Bone marrow (tissue), 2 donors: ENCODE data around the gene SLC28A3.
A peak's percentile ranks its signal among the peaks of the same experiment; 100 is the strongest.

Source experiments
- DNase-seq, 2 donors: peaks; one replicate each; lab custom pipeline; 2025; lab: John Stamatoyannopoulos, UW

Gene SLC28A3

DNA sequence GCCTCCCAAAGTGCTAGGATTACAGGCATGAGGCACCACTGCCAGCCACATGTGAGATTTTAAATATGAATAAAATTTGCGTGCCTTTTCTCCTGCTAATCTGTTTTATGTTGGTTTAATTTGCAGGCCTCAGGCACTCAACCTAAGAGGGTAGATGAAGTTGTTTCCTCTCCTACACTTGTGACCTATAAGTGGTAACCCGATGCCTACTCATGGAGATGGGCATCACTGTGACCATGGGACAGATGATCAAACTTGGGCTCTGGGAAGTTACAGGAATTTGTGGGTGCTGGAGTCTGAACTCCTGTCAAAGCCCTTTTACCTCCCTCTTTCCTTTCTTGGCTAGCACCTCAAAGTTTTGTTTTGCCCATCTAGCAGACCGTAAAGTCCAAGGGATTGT lies 1.1 kb downstream of the SLC28A3 start:
- DNase-seq, result no peak

DNA sequence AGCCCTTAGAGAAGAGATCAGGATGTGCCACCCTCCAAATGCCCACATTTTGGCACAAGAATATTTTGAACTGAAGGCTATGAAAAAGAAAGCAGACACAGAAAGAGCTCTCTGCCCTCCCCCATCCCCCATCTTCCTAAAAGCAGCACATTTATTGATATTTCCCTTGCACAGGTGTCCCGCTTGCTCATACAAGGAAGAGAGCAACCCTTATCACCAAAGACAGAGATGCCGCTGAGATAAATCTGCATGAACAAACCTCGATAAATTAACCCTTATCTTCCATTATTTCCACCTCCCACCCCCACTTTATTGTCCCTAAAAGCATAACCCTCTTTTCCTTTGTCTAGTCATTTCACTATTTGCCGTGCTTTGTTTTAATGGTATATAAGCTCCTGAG lies 1.8 kb downstream of the SLC28A3 start:
- no peak for DNase-seq

DNA sequence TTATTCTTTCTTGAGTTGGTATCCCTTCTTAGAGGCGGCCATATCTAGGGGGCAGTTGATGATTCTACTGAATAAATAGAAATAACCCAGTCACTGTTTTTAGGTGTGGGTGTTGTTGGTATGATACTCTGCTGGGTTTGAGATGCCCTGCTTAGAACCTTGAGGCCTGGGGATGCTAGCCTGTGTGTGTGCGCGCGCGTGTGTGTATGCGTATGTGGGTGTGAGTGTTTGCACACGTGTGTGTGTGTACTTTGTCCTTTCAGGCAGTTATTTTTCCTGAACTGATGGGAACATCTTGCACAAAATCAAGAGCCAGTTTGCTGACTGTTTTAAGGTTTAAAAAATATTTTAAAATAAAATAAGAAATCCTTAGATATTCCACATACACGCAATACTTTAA lies 3.3 kb downstream of the SLC28A3 start:
- DNase-seq, result no peak

DNA sequence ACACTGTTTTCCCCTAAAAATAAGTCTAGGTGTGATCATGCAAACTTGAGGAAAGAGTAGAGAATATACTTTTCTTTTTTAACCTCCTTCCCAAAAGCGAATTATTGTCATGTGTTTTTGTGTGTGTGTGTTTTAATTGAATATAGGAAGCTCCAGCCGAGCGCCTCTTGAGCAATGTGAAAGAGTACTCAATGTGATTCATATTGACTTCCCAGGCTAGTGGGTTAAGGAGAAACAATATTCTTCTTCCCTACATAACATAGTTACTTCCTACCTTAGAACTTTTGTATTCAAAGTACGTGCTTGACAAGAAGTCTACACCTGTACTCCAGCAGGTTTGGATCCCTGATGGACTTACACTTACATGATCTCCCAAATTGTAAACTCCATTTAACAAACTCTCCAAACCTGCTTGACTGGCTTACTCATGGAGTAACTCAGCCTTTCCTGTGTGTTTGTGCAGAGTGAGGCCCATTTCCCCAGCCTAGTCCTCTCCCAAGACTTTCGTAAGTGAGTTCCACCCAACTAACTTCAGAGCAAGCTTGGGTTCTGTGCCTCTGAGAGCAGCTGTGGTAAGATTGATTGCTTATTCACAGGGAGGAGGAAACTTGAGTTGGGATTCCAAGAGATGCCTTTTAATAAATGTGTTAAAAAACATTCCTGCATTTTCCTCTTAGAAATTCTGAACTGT lies 9.3 kb downstream of the SLC28A3 start:
- no peak for DNase-seq

DNA sequence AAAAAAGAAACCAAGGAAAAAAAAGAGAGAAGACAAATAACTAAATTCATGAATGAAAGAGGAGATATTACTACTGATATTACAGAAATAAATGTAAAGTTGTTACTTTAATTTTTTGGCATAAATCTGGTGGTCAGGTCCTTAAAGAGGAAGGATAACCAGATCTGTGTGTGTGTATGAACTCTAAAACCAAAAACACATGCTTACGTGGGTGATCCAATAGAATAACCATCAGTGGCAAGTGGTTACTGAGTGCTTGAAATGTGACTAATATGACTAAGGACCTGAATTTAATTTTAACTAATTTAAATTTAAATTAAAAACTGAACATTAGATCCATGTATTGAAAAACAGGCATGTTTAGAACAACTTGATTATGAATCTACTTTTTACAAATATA lies 10.3 kb downstream of the SLC28A3 start:
- no peak for DNase-seq

DNA sequence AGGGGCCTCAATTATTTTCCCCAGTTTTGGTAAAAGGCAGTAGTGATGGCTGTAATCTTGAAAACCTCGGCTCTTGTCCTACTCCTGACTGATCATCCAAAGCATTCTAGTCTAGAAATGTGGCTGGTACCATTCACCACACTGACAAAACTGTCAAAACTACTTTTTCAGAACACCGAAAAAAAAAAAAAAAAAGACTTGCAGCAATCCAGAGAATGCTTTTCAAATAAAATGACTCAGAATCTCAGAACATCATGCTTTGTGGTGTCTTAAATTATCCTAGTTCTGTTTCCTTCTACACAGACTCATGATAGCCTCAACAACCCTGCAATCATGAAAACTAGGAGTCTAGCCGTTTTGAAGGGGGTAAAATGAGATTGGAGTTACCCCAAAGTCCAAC lies 13.4 kb downstream of the SLC28A3 start:
- DNase-seq, result no peak

DNA sequence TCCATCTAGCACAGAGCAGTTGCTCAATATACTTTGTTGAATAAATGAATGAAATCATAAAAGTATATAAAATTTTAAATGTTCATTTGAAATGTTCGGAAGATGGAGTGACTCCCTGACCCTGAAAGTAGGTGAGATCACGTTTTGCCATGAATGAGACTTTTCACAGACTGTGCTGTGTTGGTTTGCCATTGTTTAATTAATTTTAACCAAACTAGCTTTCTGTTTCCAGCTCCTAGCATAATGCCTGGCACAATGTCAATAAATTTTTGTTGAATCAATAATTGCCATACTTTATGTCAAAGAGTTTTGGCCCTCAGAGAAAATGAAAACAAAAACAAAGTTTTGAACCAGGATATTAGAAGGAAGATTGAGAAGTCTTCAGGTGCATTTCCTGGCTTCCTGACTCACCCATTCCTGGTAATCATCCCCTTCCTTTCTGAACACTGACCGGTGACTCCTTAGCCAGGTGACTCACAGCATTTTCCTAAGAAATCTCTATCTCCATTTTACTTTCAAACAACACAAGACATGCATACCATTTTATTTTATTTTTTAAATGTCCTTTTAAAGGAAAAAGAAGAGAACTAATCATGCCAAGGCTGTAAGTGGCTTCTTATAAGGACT lies 15.1 kb downstream of the SLC28A3 start:
- DNase-seq, result no peak

DNA sequence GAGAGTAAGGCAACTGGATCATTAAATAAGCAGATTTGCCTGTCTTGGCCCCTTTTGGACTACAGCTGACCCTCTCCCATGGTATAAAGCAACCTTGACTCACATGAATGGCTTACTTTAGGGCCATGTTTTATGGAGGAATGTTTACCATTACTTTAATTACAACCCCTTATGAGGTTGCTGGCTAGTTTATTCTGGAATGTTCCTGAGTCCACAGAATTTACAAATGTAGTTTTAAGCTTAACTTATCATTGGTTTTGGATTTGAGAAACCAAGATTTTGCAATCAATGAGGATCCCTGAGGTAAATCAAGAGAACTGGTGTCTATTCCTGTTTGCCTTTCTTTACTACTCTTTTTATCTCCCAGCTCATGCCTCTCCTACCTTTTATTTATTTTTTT lies 15.7 kb downstream of the SLC28A3 start:
- no peak for DNase-seq

DNA sequence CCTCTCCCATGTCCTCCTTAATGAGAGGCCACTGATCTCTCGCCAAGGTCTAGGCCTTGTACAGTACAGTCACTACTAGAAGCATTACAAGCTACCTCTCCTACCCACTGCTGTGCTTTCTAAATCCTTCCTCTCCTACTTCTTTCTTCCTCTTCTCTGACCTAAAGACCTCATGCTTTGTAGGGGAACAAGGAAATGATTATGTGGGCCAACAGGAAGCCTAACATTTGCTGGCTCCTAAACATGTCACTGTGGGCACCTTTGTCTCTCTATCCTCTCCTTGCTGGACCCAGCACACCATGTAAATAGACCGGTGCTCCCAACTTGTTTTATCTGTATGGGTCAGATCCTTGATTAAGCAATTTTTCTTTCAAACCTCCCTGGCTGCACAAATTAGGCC lies 16.7 kb downstream of the SLC28A3 start:
- no peak for DNase-seq

DNA sequence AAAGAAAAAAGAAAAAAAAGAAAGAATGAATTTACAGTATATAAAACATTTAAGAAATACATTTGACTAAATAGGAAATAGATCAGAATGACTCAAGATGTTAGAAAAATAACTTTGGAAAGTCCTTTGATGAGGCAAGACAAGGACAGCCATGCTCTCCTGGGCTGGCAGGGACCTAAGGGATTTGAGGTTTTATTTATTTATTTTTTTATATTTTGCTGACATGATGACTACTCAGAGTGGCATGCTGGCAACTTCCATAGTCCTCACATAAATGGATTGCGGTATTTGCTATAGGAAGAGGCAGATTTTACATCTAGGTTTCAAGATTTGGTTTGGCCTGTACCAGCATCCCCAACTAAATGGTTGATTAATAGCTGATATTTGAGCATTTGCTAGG lies 17.7 kb downstream of the SLC28A3 start:
- no peak for DNase-seq

DNA sequence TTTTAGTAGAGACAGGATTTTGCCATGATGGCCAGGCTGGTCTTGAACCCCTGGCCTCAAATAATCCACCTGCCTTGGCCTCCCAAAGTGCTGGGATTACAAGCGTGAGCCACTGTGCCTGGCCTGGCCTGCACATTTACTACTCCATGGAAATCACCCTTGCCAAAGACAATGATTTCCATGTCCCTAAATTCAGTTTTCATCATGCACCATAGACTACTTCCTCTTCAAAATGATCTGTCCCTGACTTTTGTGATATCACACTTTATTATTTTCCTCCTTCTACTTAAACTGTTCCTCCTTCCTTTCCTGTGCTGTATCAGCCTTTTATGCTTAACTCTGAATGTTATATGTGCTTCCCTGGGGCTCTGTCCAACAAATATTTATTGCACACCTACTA lies 20.3 kb downstream of the SLC28A3 start:
- DNase-seq, result no peak

DNA sequence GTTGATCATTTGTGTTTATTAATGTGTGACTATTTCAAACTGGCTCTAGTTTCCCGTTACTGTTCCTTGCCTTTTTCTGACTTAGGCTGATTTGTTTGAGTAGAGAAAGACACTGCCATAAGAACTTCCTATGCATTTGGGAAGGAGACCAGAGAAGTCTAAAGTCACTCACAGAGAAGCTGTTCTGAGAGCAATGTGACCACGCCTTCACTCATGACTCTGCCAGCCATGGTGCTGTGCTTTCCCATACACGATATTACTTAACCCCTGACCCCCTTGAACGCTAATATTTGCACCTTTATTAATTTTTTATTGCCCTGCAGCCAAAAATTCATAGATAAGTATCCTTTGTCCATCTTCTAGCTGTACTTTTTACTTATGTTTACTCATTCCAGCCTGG lies 20.9 kb downstream of the SLC28A3 start:
- DNase-seq, result no peak

DNA sequence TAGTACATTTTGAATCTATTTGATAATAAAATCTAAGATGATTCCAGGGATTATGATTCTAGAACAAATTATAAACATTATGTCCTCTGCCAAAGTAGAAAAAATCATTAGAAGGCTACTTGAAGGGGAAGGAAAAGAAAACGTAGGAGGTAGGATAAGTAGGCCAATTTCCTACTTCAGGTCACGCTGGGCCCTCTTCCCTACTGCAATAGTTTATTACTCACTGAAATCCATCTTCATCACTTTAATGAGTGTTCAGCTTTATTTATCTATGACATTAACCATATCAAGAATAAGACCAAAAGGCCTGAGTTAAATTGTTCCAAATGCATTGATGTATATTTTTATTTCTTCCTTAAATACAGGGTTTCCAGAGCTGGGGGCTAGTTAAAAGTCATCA lies 21.6 kb downstream of the SLC28A3 start:
- DNase-seq, result no peak

DNA sequence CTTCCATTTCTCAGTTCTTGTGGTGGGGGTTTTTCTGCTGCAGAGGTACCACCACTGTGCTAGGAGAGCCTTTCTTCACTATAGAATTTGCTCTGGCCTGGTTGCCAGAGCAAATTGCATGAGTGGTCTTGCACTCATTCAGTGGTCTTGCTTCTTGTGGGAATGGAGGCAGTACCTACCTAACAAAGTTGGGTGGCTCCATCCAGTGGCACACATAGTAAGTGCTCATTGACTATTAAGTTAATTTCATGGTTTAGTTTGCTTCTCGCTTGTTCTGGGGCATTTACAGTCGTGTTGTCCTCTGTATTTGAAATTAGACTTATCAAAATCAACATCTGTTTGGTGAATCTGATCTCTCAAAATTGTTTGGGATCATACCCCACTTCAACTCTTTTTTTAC lies 23.0 kb downstream of the SLC28A3 start:
- no peak for DNase-seq

DNA sequence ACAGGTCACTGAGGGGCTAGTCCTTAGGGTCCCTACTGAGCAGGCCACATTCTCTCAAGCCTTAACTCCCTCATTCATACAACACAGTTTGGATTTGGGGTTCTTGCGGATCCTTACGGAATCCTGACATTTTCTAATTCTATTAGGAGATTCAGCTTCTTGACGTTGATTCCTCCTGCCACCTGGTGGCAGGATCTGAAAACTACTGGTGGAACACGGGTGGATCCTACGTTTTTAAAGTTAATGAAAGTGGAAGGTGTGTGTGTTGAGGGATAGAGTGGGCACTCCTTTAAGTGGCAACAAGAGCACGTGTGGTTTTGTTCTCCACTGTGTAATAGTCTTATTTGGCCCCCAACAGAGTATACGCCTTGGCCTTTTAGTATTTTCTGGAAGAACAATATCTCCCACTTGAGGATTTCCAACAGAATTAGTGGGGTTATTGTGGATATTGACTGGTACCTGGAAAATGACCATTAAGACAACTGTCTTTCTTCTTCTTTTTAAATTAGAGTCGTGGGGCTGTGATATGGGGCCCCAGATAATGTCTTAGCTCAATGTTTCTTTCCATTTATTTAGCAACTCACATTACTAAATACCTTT lies 25.2 kb downstream of the SLC28A3 start:
- peak in 1 of 2 donors; percentile 23 for DNase-seq

DNA sequence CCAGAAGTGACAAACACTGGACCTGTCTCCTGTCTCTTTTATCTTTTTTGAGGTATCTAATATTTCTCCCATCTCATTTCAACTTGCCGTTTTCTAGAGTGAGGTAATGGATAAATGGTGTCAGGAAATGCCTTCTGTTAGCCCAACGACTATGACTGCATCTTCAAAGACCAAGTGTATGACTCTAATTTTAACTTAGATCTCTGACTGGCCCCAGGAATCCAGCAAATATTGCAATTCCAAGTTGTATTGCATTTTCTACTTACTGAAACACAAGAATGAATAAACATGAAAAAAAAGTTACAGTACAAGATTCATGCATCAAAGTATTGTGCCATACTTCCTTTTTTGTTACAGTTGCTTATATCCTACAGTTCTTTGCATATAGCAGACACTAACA lies 26.3 kb downstream of the SLC28A3 start:
- DNase-seq, result no peak

DNA sequence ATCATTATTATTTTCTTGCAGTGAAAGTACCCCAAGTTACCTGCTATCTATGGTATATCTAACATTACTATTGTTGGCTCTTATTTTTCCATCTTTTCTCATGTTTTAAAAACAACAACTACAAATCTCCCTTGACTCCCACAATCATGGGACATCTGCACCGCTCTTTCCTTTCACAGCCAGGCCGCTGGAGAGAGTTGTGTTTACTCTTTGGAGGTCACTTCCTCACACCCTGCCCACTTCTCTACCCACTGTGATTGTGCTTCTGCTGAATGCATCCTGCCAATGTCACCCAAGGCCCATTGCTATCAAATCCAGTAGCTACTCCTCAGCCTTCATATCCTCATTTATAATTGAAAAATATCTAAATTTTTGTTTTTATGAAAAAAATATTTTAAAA lies 29.7 kb downstream of the SLC28A3 start:
- DNase-seq, result no peak

DNA sequence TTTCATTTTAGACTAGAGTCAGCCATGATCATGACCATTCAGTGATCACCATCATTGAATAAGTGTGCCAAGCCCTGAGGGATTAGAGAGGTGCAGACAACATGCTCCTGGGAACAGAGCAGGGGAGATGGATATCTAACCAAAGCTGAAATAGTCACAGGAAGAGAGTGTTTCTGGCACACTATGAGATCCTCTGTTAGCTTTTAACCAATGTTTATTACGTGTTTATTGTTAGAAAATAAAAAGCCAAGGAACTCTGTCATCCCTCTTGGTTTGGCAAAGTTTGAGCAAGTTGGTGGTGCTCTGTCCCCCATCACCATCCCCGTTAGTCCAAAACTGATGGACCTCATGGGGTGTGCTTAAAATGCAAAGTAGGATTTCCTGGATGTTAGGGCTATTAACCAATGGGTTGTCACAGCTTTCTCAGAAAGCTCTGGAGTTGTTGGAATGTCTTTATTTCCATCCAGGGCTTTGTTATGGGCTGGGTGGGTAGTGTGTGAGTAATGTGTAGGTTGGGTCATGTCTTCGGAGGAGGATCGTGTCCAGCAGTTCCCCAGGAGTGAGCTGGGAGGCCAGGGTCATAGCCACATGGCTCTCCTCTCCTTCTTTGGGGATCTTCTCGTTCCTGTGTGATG lies 34.9 kb downstream of the SLC28A3 start:
- no peak for DNase-seq

DNA sequence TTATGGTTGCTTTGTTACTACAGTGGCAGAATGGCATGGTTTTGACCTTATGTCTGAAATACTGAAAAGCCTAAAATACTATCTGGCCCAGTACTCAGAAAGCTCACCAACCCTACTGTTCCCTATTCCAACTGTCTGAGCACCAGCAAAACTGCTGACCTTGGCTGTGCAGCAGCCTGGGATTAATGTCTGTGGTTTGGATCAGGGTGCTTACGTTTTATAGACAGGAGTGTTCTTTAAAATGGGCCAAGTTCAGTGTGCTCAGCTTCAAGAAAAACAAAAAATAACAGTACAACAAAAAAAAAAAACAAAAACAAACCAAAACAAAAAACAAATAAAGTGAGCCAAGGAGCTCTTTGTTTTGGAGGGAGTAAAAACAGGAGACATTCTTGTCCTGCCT lies 36.4 kb downstream of the SLC28A3 start:
- no peak for DNase-seq

DNA sequence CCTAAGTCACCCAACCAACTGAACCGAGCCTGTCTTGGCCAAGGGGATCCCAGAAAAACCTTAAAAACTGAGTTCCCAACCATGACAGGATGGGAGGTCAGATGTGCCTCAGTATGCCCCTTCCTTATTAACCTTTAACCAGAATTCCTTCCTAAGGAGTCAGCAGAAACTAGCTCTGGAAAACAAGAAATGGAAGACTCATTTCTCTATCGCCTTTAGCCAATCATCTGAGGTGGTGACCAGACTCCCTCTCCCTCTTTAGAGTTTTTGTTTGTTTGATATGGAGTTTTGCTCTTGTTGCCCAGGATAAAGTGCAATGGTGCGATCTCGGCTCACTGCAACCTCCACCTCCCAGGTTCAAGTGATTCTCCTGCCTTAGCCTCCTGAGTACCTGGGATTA lies 37.5 kb downstream of the SLC28A3 start:
- DNase-seq, result no peak

DNA sequence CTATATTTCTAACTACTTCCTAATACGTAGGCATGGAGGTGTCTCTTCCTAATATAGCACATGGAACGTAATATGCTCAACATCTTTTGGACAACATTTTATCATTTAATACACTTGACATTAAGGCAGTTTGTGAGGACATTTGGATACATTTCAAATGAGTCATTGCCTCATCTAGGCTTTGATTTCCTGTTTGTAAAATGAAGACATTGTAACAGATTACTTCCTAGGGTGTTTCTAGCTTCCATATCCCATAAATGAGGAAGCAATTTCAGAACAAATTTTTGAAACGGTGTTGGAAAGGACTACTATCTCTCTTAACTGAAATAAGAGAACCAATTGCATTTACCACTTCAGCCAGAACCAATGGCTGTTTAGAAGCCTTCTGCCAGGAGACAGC lies 38.7 kb downstream of the SLC28A3 start:
- DNase-seq, result no peak

DNA sequence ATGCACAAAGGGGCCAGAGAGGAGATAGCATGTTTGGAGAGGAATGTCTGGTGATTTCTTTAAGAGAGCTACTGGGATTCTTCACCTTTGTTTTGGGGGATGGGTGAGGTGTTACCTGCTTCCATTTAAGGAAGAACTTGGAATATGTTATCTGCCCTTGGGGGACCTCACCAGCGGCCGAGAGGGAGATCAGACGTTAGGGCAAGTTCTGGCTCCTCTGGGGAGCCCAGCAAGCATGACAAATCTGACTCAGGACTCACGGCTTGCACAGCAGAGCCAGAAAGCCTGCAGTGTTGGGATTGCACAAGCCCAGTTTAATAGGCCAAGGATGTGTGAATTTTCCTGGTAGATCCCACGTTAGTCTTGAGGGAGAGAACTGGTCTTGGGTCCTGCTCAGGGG lies 40.3 kb downstream of the SLC28A3 start:
- no peak for DNase-seq

DNA sequence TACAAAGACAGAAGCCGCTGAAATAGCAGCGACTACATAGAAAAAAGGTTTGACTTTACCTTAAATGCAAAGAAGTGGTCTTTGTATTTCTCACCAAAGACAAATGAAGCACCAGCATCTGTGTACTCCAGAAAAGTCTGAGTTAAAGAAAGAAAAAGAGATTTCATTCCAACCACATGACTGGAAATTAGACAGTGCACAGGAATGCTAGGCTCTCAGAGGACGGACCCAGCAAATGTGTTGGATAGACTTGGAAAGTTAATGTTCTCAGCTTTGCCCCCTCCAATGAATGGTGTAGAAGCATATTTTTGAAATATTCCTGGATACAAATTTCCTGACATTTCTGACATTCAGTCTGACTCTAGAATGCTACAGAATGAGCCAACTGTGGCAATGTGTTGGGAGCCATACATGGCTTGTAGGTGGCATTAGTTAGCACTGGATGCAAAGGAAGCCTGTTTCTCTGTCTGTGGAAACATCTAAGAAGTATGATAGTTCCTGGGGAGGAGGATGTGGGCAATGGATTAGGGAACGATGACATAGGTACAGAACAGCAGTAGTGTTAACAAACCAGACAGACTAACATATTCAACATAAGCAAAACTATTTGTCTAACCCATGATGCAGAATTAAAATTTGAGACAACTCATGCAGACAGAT lies 43.3 kb downstream of the SLC28A3 start:
- no peak for DNase-seq
